ENCODE results near the gene GPR55. TPM values are rescaled to one million over a fixed set of nuclear protein-coding genes. Genes with fewer than 3 reads are reported as not detected.

GPR55 gene
- total RNA-seq, 1 experiment from 2014 or later, result not detected

DNA sequence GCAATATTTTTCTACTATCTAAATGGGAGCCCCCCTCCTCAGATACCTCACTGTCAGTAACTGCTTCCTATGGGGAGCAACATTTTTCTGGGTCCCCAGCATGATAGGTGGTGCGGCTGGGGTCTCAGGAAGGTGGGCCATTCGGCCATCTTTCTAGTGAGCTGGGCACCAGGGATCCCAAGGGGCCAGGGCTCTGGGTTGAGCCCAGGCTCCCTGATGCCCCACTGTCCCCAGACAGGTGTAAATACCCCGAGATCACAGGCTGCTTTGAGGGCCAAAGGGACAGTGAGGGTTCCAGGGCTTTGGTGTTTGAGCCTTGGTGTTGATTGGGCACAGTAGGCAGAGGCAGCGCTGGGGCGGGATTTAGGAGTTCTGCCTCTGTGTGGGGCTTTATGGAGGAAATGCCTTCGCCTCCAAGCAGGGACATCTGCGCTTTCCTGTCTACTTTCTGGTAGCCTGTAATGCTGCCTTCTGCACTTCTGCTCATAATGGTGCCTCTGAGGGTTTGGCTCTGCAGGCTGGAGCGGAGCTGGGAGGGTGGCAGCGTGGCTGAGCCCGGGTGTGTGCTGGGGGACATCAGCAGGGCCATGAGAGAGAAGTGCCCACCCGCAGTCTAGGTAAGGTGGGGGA lies 55.0 kb downstream of the GPR55 start:
- Histone ChIP-seq H3K79me1 (ENCODE audit: insufficient read depth, low read depth, low read length, poor library complexity, severe bottlenecking) (no peaks in the 10 kb centered on the region), H3K18ac (ENCODE audit: insufficient read length, low read depth, low read length) (no peak overlapping the region), H3K9me3 (ENCODE audit: control insufficient read depth, low read depth, low read length) (no peaks in the 10 kb centered on the region), H4K20me1 (ENCODE audit: control insufficient read depth, insufficient read depth, insufficient read length) (no peaks in the 10 kb centered on the region), H3K79me2 (ENCODE audit: insufficient read depth, low read length) (peaks cover 45% of the 10 kb centered on the region), H2BK120ac (ENCODE audit: low read depth, low read length, poor library complexity, severe bottlenecking) (no peak overlapping the region), H3K56ac (ENCODE audit: insufficient read length, low read depth, low read length) (no peak overlapping the region), H2AK5ac (ENCODE audit: insufficient read length, low read length) (no peak overlapping the region), H3T11ph (ENCODE audit: low read length) (no peak overlapping the region), H2BK20ac (ENCODE audit: low read depth, low read length, poor library complexity, severe bottlenecking) (no peak overlapping the region), H4K8ac (replicated peaks; ENCODE audit: insufficient read length, low read depth, low read length) (no peak overlapping the region), H3K14ac (ENCODE audit: insufficient read depth, low read length) (no peak overlapping the region), H2BK12ac (ENCODE audit: insufficient read length, low read depth, low read length) (no peak overlapping the region), H3K4me1 (ENCODE audit: insufficient read depth, low read length) (peaks cover 16% of the 10 kb centered on the region; the same call in 1 of the 2 replicates), H2AFZ (ENCODE audit: low read length) (no peak overlapping the region), H3K23me2 (ENCODE audit: insufficient read length, low read depth, low read length, poor library complexity, severe bottlenecking) (peaks cover 10% of the 10 kb centered on the region), H3K23ac (ENCODE audit: insufficient read length, low read depth, low read length) (no peak overlapping the region), H3K4me2 (ENCODE audit: insufficient read depth, insufficient read length, low read length) (no peak overlapping the region), H4K91ac (ENCODE audit: insufficient read length, low read depth, low read length) (no peak overlapping the region), H2BK15ac (ENCODE audit: low read depth, low read length) (no peak overlapping the region), H3K27me3 (ENCODE audit: insufficient read depth, low read length) (no peaks in the 10 kb centered on the region), H3K27ac (ENCODE audit: insufficient read length, low read depth, low read length) (no peak overlapping the region), H3K9ac (ENCODE audit: extremely low read depth, insufficient read length, low read length) (no peak overlapping the region), H4K5ac (ENCODE audit: insufficient read length, low read depth, low read length) (no peak overlapping the region), H3K4ac (ENCODE audit: low read depth, low read length) (no peak overlapping the region), H2BK5ac (ENCODE audit: insufficient read length, low read length) (no peak overlapping the region)
- Mint-ChIP-seq H3K27me3 (ENCODE audit: low read depth) (no peaks in the 10 kb centered on the region), H3K4me3 (peak overlapping the region; percentile 57 to 79), H3K27ac (peak overlapping the region; percentile 93 to 99 (median 99)), H3K9me3 (peaks cover 0 to 2% of the 10 kb centered on the region in 2 experiments; a peak in 1 of 5 replicates), H3K4me1 (peaks cover 58 to 60% of the 10 kb centered on the region in 2 experiments), H3K36me3 (ENCODE audit: insufficient read depth in 1 of 3, low read depth in 3 of 3) (peaks cover 11 to 30% (median 19%) of the 10 kb centered on the region in 3 experiments; a peak in 6 of 7 replicates)
- DNase-seq, result no peak
- WGBS (ENCODE audit: extremely low coverage, insufficient read length, low lambda C conversion rate), result no CpG with 5 or more reads among the region's 11 CpGs
- TF ChIP-seq CTCF (conservative IDR thresholded peaks at IDR 0.05), result no peak
